LNCaP clone FGC (cell line): ENCODE results near the gene TIMM17A.
"Not testable (repeated sequence)": the region's sequence is repeated elsewhere in the genome, so short reads cannot be mapped to it uniquely, and the experiment has no call there.

ENCODE experiments used
- DNase-seq: peaks from one replicate; pipeline ENCODE4 v3.0.0-alpha.2; 2011; ENCODE audit warnings: low read depth
- H3K4me3 ChIP-seq: 2 replicates; pipeline ENCODE4 v1.5.1; 2011; ENCODE audit warnings: mild to moderate bottlenecking, low read depth, low read length, control low read depth
- CTCF ChIP-seq: IDR thresholded peaks from 2 replicates; pipeline ENCODE4 v1.5.1; 2012; ENCODE audit warnings: mild to moderate bottlenecking; ENCODE audit not compliant: control insufficient read depth, insufficient read depth; ENCODE audit errors: extremely low read depth

Gene TIMM17A

GRCh38 chr1:202014915-202015661 is 59.8 kb downstream of the TIMM17A start:
- no peak for TF ChIP-seq CTCF
- no peak overlapping the region for H3K4me3 ChIP-seq
- DNase-seq, result no peak

DNA sequence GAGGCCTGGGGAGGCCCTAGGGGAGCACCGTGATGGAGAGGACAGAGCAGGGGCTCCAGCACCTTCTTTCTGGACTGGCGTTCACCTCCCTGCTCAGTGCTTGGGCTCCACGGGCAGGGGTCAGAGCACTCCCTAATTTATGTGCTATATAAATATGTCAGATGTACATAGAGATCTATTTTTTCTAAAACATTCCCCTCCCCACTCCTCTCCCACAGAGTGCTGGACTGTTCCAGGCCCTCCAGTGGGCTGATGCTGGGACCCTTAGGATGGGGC is 60.3 kb downstream of the TIMM17A start:
- TF ChIP-seq CTCF, result no peak
- DNase-seq, result no peak
- no peak overlapping the region for H3K4me3 ChIP-seq

DNA sequence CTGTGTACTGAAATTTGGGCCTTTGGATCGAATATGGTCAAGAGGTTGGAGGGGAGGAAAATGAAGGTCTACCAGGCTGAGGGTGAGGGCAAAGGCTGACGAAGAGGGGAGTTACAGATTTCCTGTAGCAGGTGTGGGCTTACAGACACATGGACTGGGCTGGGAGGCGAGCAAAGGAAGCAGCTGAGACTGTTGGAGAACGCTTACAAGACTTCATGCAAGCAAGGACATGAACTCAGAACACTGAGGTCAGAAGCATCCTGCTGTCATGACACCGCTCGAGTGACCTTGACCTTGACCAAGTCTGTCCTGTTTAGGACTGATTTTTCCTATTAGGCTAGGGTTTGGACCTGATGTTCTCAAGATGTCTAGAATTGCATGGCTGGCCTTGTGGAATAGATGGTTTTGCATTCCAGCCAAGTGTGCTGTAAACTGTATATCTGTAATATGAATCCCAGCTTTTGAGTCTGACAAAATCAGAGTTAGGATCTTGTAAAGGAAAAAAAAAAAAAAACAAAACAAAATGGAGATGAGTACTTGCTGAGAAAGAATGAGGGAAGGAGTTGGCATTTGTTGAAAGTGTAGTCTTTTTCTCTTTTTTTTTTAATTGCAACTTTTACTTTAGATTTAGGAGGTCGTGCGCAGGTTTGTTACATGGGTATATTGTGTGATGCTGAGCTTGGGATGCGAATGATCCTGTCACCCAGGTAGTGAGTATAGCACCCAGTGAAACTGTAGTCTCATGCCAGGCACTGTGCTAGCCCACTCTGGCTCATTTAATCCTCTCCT is 60.9 kb downstream of the TIMM17A start:
- DNase-seq, result no peak
- no peak overlapping the region for H3K4me3 ChIP-seq
- no peak for TF ChIP-seq CTCF

GRCh38 chr1:202016811-202017748 is 61.8 kb downstream of the TIMM17A start:
- no peak for TF ChIP-seq CTCF
- no peak for DNase-seq
- no peak overlapping the region for H3K4me3 ChIP-seq

DNA sequence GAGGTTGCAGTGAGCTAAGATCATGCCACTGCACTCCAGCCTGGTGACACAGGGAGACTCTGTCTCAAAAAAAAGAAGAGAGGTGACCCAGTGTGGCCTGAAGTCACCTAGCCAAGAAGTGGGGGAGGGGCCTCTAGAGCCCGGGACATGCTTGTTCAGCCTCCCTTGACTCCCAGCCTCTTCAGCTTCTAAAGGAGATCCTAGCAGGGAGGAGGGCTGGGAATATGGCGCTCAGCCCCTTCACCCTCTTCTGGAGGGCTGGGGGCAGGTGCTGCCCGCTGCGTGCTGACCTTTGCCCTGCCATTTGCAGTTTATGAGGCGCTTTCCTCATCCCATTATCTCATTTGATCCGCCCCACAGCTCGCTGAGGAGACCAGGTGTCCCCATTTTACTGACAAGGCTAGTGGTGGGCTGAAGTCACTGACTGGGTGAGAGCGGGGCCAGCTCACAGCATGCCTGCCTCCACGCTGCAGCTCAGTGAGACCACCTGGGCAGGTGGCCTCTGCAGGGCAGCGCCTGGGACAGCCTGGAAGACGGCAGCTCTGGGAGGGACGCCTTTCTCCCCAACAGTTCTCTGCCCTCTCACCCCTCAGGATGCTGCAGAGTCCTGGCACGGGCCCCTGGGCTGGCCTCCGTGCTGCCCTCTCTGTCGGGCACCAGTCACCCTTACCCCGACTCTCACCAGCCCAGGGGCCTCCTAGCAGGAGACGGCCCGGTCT is 62.6 kb downstream of the TIMM17A start:
- H3K4me3 ChIP-seq, result peak overlapping the region; percentile 40
- no peak for DNase-seq
- no peak for TF ChIP-seq CTCF

GRCh38 chr1:202018468-202019234 is 63.3 kb downstream of the TIMM17A start:
- H3K4me3 ChIP-seq, result peak overlapping the region; percentile 40
- TF ChIP-seq CTCF, result no peak
- DNase-seq, result peak; percentile 95

GRCh38 chr1:202019235-202019558 is 63.9 kb downstream of the TIMM17A start:
- H3K4me3 ChIP-seq, DNase-seq: not testable (repeated sequence)
